Tibial nerve (tissue), 3 donors: ENCODE data around the gene AFAP1L2.
"Not testable (repeated sequence)": the region's sequence is repeated elsewhere in the genome, so short reads cannot be mapped to it uniquely, and the experiment has no call there.

Experiments
- POLR2A ChIP-seq, 2 donors: fragments of 450-650 bp; IDR thresholded peaks; one replicate each; pipeline ENCODE4 v1.6.1; 2017; ENCODE audit warnings: antibody characterized with exemption in 2 of 2, mild to moderate bottlenecking in 2 of 2, moderate library complexity in 2 of 2
- TF ChIP-seq, protein P1 (sequence below), 5 experiments: fragments of 200-600 bp in 3 of 5; fragments of 450-650 bp in 2 of 5; sonication (generic) in 3 of 5; IDR thresholded peaks; one replicate each; pipeline ENCODE4 v1.5.1; 2016 to 2019; ENCODE audit warnings: antibody characterized with exemption in 5 of 5, mild to moderate bottlenecking in 3 of 5, moderate library complexity in 2 of 5

- TF ChIP-seq, protein P1, sequence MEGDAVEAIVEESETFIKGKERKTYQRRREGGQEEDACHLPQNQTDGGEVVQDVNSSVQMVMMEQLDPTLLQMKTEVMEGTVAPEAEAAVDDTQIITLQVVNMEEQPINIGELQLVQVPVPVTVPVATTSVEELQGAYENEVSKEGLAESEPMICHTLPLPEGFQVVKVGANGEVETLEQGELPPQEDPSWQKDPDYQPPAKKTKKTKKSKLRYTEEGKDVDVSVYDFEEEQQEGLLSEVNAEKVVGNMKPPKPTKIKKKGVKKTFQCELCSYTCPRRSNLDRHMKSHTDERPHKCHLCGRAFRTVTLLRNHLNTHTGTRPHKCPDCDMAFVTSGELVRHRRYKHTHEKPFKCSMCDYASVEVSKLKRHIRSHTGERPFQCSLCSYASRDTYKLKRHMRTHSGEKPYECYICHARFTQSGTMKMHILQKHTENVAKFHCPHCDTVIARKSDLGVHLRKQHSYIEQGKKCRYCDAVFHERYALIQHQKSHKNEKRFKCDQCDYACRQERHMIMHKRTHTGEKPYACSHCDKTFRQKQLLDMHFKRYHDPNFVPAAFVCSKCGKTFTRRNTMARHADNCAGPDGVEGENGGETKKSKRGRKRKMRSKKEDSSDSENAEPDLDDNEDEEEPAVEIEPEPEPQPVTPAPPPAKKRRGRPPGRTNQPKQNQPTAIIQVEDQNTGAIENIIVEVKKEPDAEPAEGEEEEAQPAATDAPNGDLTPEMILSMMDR (IDR thresholded peaks at IDR 0.05): not testable (repeated sequence)
- TF ChIP-seq POLR2A (IDR thresholded peaks at IDR 0.05): not testable (repeated sequence)
Measured at GRCh38 chr10:114349071-114349470, 55.2 kb downstream of the AFAP1L2 start.
